GM04504 (cell line): ENCODE data around the gene STS.
"Not testable (repeated sequence)": the region's sequence is repeated elsewhere in the genome, so short reads cannot be mapped to it uniquely, and the experiment has no call there.

Source experiments
- DNase-seq: peaks from one replicate; pipeline ENCODE4 v3.0.0-alpha.2; 2012; ENCODE audit warnings: low read depth

STS gene

DNA sequence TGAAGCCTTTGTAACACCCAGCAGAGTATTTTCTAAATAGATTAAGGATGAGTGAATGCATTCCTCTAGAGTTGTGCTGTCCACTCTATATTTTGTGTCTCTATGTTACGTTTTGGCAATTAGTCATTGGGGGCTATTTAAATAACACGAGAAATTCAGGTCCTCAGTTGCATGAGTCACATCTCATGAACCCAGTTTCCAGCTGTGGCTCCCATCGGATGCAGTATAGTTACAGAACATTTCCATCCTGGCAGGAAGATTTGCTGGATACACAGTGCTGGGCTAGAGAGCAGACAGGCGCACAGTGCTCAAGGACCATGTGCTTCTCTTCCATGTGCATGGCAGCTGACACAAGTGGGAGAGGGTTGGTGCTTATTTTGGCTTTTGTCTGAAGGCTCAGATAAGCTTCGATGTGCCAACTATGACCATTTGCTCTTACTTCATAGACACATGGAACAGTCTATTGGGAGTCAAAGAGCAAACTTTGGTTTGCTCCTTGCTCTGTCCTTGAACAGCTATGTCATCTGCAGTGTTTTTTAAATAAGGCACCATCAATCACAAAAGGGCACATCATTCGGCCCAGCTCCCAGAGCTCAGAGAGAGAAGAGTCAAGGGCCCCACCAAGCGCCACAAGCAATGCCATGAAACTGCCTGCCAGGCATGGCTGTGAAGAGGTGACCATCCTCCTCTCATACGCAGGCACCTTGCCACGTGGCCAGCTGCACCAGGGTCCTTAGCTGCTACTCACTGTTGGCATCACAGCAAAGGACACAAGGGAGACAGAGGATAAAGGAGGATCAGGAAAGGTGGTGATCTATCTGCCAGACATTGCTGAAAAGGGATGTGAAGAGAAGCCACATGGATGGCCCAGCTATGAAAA, 8.1 kb upstream of the STS start:
- peak; percentile 69 for DNase-seq

- no peak for DNase-seq
Observed at GRCh38 chrX:7143076-7143475, 4.4 kb upstream of the STS start.

GRCh38 chrX:7143941-7144525, 3.5 kb upstream of the STS start:
- DNase-seq: no peak

GRCh38 chrX:7145454-7145853, 2.1 kb upstream of the STS start:
- no peak for DNase-seq

DNA sequence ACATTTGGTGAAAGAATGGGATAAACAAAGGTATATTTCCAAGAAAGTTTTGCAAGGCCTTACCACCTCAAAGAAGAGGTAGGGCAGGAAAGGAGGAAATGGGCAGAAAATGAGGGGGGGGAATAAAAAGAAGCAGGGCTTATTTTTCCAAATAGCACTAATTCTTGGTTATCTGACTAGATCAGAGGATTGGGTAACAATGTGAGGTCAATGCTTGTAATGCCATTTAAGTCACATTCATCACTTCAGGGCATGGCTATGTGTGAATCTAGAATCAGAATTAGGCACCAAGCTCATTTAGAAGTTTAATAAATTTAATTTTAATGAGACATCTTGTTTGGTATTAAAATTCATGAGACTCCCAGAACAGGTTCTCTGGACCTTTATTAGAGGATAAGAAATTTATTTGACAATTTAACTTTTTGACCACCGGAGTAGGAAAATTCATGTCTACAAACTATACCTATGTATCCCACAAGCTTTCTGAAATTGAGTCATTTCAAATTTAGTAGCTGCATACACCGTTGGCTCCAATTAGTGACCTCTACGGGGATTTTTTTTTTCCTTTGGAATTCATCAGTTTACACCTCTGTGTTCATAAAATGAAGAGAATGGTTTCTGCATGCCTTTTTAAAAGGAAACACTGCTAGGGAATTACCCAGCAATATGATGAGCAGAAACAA, 1.4 kb upstream of the STS start:
- no peak for DNase-seq

GRCh38 chrX:7146703-7147412, 654 bp upstream of the STS start:
- no peak for DNase-seq

DNA sequence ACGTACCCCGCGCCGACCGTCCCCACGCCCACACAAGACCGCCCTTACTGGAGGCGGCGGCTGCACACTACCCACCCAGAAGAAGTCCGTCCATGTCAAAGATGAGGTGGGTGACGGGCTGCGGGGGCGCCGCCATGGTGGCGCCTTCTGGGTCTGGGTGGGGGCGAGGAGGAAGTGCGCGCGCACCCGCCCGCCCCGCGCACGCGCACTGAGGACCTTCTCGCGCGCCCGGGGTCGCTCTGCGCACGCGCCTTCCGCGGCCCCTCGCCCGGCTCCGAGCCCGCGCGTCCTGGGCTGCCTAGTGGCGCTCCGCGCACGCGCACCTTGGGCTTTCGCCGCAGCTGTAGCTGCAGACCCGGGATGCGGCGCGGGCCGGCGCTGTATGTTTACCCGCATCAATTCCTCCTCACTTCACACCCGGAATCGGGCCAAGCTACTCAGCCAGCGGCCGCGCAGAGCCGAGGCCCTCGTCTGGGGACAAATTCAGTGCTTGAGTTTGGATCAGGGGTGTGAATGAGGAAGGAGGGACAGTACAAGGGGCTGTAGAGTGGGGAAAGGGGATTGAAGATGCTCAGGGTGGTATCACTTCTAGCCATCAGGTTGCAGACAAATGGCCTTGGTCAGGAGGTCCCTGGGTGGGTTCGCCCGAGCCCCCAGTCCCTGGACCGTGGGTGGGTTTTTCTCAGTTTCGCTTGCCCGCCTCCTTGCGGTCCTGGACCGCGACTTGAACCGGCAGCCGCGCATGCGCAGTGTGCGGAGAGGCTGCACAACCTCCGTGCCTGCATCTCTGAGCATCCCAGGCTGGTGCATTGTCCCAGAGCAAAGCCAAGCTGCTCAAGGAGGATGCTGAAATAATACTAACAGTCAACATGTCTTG, 704 bp downstream of the STS start, which contains the start of gene PUDP:
Gene PUDP (minus strand): TSS at position 176 of the 877 bp plus-strand sequence. CDS start 40 bp downstream, at position 136.
- DNase-seq: peak; percentile 77

DNA sequence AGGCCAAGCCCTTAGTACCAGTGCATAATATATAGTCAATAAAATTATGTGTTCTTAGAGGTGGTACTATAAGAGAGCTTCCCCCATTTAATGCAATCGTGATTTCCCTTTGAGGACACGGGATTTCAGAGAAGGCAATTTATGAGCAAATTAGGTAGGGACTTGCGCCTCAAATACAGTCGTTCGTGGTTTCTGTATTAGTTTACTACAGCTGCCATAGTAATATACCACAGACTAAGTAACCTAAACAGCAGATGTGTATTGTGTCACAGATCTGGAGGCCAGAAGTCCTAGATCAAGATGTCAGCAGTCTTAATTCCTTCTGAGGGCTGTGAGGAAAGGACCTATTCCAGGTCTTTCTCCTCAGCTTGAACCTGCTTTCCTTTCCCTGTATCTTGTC, 1.9 kb downstream of the STS start:
- no peak for DNase-seq

DNA sequence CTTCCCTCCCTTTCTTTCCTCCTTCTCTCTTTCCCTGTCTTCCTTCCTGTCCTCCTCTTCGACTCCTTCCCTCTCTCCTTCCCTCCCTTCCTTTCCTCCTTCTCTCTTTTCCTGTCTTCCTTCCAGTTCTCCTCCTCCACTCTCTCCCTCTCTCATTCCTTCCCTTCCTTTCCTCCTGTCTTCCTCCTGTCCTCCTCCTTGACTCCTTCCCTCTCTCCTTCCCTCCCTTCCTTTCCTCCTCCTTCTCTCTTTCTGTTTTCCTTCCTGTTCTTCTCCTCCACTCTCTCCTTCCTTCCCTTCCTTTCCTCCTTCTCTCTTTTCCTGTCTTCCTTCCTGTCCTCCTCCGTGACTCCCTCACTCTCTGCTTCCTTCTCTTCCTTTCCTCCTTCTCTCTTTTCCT, 5.7 kb downstream of the STS start:
- DNase-seq: no peak

- DNase-seq: no peak
Observed at GRCh38 chrX:7154041-7154597, 6.6 kb downstream of the STS start.

GRCh38 chrX:7155163-7155562, 7.7 kb downstream of the STS start:
- no peak for DNase-seq

DNA sequence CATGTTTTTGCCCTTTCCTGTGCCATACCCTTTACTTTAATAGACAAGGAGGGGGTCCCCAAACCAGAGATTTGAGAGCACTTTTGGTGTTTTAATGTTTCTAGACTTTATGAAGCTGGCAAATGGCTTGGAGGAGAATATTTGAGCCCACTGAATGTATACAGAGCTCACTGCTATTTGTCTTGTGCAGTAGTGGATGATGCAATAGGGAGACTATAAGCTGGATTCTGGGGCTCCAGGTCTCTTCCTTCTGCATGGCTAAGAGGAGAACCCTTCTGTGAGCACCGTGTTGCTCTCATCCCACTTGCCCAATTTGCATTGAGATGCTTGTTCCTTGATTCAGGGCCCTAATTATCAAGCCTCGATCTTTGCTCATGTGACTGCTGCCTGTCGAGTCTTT, 9.4 kb downstream of the STS start:
- no peak for DNase-seq

- DNase-seq: no peak
Observed at GRCh38 chrX:7158468-7158990, 11.0 kb downstream of the STS start.

- no peak for DNase-seq
Observed at GRCh38 chrX:7159149-7159861, 11.8 kb downstream of the STS start.

DNA sequence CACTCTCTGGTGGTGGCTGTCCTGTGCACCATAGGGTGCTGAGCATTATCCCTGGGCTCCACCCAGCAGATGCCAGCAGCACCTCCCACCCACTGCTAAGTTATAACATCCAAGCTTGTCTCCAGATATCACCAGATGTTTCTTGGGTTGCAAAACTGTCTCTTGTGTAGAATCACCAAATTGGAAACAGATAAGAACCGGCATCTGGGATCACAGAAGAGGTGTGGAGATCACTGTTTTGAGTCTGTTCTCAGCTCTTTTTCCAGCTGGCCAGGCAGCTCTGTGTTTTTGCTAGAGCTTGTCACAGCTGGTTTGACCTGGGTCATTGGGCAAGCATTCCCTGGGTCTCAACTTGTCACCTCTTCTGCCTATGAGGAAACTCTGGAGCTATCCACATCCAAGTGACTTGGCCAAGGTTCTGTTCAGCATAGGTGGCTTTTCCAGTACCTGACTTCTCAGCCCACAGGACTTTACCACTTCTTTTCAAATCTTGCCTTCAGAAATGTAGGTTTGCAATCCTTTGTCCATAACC, 15.7 kb downstream of the STS start:
- DNase-seq: no peak

DNA sequence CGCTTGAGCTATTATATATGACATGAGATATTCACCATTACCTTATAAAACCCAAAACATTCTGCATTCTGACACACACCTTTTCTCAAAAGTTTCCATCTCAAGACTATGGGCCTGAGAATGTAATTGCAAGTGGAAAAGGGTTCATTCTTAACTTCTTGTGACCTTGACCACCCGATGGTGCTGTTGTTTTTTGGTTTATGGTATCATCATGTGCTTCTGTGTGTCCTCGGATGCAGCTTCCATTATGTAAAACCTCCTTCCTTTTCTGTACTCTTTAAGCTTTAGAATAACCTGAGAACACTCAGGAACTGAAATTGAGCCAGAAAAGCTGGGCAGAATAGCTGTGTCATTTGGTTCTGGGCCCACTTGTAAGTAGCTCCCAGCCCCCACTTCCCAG, 16.7 kb downstream of the STS start:
- no peak for DNase-seq

DNA sequence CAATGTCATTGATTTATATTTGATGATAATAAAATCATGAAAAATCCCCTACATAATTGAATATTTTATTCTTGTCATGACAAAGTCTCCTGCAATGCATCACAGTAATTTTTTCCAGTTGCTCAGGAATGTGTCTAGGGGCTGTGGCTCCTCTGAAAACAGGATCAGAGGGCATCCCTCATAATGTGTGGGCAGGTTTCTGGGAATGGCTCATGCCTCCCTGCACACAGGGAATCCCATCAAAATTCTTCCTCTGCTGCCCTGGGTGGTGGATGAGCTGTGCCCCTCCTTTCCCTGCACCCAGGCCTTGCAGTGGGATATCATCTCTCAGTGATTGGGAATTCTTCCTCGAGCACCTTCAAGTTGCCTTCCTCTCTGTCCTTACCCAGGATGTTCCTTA, 20.9 kb downstream of the STS start:
- no peak for DNase-seq

GRCh38 chrX:7169627-7170026, 22.1 kb downstream of the STS start:
- DNase-seq: no peak

DNA sequence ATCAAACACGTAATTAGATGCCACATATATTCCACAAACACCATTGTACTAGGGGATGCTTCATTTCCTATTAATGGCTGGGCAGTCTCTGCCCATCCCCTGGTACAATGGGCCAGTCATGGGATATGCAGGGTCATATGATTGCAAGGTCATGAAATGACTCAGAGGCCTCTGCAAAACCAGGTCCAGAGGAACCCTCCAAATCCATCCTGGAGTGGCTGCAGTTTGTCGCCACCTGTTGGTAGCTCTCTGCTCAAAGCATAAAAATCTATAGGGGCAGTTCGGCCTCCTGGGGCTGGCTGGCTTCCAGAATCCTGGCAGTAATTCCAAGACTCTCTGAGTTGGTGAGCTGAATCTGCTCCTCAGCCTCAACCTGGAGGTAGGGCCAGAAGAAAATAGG, 23.4 kb downstream of the STS start:
- no peak for DNase-seq

GRCh38 chrX:7178859-7179258, 31.3 kb downstream of the STS start:
- not testable (repeated sequence) for DNase-seq
